GM10248 (cell line): ENCODE data around the gene OSBPL10.
"Not testable (repeated sequence)": the region's sequence is repeated elsewhere in the genome, so short reads cannot be mapped to it uniquely, and the experiment has no call there.

Experiments
- CTCF ChIA-PET: fragments of 300-600 bp; sonication (Branson Sonifier 250); formaldehyde crosslinking; extraction: SDS; loops from one replicate; lab custom pipeline; 2021; ENCODE audit warnings: antibody characterized with exemption; lab: Yijun Ruan, JAX
- POLR2A ChIA-PET: fragments of 350-650 bp; sonication (Branson Sonifier 250); formaldehyde crosslinking; extraction: SDS; loops from one replicate; lab custom pipeline; 2020; ENCODE audit warnings: antibody characterized with exemption; lab: Yijun Ruan, JAX
- DNase-seq: peaks from one replicate; pipeline ENCODE4 v3.0.0; 2012; ENCODE audit errors: extremely low spot score
- CTCF ChIP-seq: IDR thresholded peaks from 2 replicates; pipeline ENCODE4 v1.5.1; 2012; ENCODE audit warnings: mild to moderate bottlenecking, low read depth; ENCODE audit errors: extremely low read depth, missing control alignments, control extremely low read depth

Gene OSBPL10

GRCh38 chr3:31876331-31876730 is 104.7 kb downstream of the OSBPL10 start:
- ChIA-PET POLR2A (no interaction called here), CTCF (interaction anchor here (1.0 kb wide), 1 partner anchor 15 kb away, joined by 3 read pairs; no protein-coding TSS in a partner anchor)
- no peak for TF ChIP-seq CTCF
- DNase-seq, result no peak

GRCh38 chr3:31875437-31875836 is 105.6 kb downstream of the OSBPL10 start:
- no peak for DNase-seq
- POLR2A ChIA-PET, result no interaction called here
- no peak for TF ChIP-seq CTCF
- CTCF ChIA-PET, result no interaction called here

GRCh38 chr3:31873254-31873820 is 107.7 kb downstream of the OSBPL10 start:
- TF ChIP-seq CTCF, result no peak
- ChIA-PET CTCF (no interaction called here), POLR2A (no interaction called here)
- no peak for DNase-seq

- CTCF ChIA-PET, result no interaction called here
- POLR2A ChIA-PET, result no interaction called here
- no peak for TF ChIP-seq CTCF
- DNase-seq, result no peak
These were observed 109.0 kb downstream of the OSBPL10 start for GRCh38 chr3:31871939-31872507.

GRCh38 chr3:31870111-31870510 is 111.0 kb downstream of the OSBPL10 start:
- DNase-seq, POLR2A ChIA-PET: not testable (repeated sequence)
- CTCF ChIA-PET, result interaction anchor here (1.1 kb wide), 1 partner anchor 12 kb away, joined by 4 read pairs; no protein-coding TSS in a partner anchor

- DNase-seq, result no peak
- POLR2A ChIA-PET, result no interaction called here
- CTCF ChIA-PET, result interaction anchor here (1.4 kb wide), 1 partner anchor 13 kb away, joined by 4 read pairs; no protein-coding TSS in a partner anchor
- no peak for TF ChIP-seq CTCF
These were observed 112.8 kb downstream of the OSBPL10 start for GRCh38 chr3:31868236-31868635.

GRCh38 chr3:31862666-31863279 is 118.3 kb downstream of the OSBPL10 start:
- no peak for DNase-seq
- ChIA-PET POLR2A (no interaction called here), CTCF (no interaction called here)
- TF ChIP-seq CTCF, result no peak
